Stimulated activated CD8-positive, alpha-beta memory T cell treated with anti-CD3 and anti-CD28 coated beads, Interleukin-7, amount 100 ng/mL, for 48 hours (primary cell): Measurements from ENCODE around the gene GPR17.

Source experiments
- DNase-seq, 2 donors: peaks; one replicate each; pipeline ENCODE4 v3.0.0-alpha.2; 2020; ENCODE audit warnings: low read depth in 1 of 2; ENCODE audit errors: extremely low read depth in 1 of 2

The GPR17 gene

DNA sequence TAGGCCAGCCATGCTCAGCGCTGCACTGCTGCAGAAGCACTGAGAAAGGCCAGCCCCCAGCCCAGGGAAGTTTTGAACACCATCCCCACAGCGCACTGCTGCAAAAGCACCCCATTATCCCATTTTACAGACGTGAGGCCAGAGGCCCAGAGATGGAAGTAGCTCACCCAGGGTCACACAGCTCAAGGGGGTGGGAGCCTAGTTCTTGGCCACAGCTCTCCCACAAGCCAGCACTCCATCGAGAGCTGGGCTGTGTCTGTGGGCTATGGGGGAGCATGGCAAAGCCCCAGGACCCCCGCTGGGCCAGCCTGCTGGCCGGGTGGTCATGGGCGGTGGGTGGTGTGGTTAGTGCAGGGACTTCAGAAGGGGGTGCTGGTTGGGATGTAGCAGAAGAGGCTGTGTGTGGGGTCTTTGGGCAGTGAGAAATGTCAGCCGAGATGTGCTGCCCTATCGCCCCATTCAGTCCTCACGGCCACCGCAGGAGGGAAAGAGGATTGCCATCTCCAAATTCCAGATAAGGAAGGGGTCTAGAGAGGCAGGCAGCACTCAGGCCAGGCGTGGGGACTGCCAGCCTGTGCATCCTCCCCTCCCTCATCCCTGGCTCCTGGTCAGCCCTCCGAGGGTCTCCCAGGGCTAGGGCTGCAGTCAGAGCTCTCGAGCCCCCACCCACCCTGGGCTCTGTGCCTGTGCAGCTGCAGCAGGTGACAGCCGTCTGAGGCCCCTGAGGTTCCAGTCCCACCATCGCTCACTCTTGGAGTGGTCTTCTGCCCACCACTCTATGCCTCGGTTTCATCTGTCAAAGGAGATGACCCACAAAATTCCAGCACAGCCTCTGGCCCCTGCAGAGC, 17.0 kb upstream of the GPR17 start:
- DNase-seq, result no peak

DNA sequence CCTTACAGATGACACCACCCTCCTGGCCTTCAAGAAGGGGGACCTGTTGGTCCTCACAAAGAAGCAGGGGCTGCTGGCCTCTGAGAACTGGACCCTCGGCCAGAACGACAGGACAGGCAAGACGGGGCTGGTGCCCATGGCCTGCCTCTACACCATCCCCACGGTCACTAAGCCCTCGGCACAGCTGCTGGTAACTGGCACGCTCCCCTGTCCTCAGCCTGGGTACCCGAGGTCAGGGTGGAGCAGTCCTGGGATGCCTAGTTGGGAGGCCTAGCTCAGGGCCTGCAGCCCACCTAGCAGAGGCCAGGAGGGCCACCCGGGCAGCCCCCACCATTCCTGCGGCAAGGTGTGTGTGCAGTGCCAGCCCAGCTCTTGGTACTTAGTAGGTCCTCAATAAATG, 16.3 kb upstream of the GPR17 start:
- no peak for DNase-seq

DNA sequence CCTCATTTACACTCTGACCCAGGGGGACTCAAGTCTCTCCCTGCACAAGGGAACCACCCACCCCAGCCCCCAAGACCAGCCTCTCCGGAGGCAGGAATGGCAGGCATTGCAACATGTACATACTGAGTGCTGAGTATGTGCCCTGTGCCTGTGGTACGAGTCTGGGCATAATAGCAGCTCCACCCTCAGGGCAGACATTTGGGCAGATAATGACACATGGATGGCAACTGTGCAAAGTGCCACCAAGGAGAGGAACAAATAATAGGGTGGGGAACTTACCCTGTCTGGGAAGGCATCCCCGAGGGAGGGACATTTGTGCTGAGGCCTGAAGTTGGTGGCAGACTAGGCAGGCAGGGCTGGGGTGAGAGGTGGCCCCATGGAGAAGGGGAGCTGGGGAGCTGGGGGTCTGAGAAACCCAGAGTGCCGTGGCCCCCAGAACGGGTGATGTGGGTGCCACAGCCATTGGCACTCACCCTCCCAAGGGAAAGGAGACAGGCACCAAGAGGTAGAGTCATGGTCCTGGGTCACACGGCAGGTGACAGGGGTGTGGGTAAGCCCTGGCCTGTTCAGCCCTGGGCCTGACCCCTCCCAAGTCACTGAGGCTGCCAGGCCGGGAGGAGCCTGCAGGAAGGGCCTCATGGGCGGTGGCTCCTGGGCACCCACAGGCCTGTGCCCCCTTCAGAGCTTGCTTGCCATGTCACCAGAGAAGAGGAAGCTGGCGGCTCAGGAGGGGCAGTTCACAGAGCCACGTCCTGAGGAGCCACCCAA, 15.7 kb upstream of the GPR17 start:
- no peak for DNase-seq

DNA sequence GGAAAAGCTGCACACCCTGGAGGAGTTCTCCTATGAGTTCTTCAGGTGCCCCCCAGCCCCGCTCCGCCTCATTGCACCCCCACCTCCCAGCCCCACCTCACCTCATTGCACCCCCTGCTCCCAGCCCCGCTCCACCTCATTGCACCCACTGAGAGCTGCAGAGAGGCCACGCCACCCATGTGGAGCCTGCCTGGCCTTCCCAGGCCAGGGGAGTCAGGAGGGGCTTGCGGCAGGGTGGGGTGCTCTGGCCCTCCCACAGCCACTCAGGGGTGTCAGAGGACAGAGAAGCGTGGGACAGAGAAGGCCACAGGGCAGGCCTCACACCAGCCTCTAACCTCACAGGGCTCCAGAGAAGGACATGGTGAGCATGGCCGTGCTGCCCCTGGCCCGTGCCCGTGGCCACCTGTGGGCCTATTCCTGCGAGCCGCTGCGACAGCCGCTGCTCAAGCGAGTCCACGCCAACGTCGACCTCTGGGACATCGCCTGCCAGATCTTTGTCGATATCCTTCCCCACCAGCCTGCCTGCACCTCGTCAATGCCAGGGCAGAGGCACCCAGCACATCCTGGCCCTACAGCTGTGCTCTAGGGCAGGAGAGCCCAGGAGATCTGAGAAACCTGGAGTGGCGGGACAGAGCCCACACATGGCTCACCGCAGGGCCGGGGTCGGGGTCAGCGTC, 15.0 kb upstream of the GPR17 start:
- DNase-seq, result no peak

DNA sequence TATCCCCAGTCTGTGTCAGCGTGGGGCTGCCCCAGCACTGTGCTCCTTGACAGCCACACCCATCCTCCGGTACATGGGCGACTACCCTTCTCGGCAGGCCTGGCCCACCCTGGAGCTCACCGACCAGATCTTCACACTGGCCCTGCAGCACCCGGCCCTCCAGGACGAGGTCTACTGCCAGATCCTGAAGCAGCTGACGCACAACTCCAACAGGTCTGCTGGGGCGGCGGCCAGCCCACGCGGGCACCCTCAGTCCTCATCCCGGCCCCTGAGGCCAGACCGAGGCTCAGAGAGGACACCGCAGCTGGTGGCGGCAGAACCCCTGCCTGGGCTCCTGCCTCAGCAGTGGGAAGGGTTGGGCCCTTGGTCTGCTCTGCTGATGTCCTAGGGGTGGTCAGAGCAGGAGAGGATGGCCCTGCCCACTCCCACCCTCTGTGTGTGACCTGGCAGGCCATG, 14.4 kb upstream of the GPR17 start:
- DNase-seq, result no peak

DNA sequence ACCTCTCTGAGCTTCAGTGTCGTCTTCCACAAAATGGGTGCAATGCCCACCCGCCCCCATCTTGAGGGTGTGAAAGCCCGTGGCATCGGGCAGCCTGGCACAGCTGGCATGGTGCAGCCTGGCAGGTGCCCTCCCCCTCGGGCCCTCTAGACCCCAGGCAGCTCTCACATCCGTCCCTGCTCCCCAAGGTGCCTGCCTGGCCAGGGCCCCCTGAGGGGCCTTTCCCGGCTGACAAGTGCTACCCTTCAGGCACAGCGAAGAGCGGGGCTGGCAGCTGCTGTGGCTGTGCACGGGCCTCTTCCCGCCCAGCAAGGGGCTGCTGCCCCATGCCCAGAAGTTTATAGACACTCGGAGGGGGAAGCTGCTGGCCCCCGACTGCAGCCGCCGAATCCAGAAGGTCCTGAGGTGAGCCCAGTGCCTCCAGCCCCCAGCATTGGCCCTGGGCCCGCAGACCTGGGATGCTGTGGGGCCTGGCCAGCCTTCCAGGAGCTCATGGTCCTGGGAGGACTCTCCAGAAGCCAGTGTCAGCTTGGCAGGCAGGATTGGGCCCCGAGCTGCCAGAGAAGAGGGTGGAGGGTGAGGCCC, 13.9 kb upstream of the GPR17 start:
- no peak for DNase-seq

DNA sequence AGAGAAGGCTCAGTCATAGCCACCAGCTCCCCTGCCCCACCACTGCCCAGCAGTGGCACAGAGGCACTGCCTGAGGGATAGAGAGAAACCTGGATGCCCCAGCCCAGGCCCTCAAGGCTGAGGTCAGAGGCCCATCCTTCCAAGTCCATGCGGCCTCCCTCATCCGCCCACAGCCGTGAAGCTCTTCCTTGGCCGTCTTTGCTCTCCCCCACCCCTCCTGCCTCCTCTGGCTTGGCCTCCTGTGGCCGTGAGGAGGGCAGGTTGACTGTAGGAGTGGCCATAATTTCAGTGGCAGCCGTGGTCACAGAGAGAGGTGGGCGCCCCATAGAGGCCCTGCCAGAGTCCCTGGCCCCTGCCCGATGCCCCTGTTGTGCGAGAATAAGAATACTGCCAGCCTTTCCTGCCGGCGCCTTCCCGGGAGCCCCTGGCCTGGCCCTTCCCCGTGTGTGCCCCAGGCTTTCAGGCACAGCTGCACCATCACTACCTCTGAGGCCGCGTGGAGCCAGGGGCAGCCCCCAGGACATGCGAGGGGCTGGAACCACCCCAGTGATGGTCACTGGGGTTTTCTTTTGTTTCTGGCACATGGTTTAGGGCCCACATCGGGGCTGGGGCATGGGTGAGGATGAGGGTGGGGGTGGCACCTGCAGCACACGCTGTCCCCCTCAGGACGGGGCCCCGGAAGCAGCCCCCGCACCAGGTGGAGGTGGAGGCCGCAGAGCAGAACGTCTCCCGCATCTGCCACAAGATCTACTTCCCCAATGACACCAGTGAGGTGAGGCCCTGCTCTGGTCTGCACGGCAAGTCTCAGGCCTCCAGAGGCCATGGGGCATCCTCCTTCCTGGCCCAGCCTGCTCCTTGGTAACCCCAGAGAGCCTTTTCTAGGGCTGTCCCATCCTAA, 13.1 kb upstream of the GPR17 start:
- no peak for DNase-seq

DNA sequence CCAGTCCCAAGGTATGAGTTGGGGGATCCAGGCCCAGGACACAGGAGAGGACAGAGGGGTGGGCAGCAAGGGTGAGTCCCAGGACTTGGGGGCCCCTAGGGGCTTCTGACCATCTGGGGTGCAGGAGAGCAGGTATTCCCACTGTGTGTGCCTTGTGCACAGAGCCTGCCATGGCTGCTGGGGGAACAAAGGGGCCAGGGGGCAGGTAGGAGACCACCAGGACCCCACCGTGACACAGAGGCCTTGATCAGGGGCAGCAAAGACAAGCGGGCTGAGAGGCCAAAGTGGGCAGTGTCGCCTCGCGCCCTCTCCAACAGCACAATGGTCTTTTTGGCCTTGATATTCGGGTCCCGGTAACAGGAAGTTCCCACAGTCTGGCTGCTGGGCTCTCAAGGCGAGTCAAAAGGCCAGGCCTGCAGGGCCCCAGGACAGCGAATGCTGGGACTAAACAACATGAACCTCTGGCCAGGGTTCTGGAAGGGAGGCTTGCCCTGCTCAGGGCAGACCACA, 12.3 kb upstream of the GPR17 start:
- DNase-seq, result no peak

DNA sequence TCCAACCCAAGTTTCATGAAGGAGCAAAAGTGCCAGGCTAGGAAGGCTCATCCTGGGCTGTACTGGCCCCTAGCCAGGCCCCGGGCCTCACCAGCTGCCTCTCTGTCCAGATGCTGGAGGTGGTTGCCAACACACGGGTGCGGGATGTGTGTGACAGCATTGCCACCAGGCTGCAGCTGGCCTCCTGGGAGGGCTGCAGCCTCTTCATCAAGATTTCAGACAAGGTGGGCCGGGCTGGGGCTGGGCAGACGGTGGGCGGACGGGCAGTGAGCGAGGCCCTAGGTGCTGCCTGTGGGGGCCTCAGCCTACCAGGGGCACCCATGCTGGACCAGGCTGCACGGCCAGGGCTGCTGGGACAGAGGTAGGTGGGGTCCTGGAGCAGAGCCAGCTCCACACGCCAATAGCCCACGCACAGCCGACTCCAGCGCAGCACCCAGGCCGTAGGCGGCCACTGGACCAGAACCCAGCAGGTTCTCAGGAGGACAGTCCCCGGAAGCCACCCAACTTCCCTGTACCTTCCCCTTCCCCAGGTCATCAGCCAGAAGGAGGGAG, 11.8 kb upstream of the GPR17 start:
- no peak for DNase-seq

DNA sequence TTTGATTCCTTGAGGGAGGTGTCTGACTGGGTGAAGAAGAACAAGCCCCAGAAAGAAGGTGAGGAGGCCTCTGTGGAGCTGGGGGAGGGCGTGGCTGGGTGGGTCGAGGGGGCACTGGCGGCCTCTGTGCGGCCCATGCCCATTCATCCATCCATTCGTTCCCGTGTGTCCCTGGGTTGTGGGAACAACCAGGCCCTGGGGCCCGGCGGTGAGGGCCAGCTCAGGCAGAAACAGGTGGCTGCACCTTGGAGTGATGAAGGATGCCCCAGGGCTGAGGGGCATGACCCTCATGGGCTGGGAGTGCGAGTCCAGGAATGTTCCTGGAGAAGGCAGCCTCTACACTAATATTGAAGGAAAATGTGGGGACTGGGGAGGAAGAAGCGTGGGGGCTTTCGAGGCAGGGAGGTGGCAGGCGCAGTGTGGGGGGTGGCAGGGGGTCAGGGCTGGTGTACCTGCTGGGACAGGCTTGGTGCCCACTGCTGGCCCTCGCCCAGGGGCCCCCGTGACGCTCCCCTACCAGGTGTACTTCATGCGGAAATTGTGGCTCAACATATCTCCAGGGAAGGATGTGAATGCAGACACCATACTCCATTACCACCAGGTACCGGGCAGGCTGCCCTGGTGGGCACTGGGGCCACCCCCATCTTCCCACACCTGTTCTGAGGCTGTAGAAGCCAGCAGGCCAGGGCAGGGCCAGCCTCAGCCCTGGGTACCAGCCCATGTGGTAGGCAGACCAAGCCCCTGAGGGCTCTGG, 11.2 kb upstream of the GPR17 start:
- DNase-seq, result no peak

DNA sequence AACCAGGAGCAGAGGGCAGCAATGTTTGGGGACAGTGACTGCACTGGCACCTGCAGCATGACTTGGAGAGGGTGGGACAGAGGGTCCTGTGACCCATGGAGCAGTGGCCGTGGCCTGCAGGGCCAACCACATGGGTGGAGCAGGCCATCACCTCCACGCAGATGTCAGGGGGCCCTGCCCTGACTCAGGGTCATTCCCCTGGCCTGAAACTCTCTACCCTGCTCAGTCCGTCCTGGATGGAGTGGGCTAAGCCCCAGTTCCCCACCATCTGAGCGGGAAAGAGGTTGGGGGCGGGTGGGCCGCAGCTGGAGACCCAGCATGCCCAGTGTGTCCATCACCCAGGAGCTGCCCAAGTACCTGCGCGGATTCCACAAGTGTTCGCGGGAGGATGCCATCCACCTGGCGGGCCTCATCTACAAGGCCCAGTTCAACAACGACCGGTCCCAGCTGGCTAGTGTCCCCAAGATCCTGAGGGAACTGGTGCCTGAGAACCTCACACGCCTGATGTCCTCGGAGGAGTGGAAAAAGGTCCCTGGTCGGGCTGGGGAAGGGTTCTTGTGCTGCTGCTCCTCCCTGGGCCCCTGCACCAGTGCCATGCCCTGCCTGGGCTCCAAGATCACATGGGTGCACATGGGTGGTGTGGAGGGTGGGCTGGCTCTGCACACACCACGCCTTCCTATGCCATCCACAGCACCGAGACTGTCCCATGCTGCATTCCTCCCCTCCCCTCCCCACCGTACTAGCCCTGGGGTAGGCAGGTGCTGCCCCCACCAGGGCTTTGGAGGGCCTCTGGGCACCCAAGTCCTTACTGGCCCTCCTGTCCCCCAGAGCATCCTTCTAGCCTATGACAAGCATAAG, 10.3 kb upstream of the GPR17 start:
- no peak for DNase-seq

DNA sequence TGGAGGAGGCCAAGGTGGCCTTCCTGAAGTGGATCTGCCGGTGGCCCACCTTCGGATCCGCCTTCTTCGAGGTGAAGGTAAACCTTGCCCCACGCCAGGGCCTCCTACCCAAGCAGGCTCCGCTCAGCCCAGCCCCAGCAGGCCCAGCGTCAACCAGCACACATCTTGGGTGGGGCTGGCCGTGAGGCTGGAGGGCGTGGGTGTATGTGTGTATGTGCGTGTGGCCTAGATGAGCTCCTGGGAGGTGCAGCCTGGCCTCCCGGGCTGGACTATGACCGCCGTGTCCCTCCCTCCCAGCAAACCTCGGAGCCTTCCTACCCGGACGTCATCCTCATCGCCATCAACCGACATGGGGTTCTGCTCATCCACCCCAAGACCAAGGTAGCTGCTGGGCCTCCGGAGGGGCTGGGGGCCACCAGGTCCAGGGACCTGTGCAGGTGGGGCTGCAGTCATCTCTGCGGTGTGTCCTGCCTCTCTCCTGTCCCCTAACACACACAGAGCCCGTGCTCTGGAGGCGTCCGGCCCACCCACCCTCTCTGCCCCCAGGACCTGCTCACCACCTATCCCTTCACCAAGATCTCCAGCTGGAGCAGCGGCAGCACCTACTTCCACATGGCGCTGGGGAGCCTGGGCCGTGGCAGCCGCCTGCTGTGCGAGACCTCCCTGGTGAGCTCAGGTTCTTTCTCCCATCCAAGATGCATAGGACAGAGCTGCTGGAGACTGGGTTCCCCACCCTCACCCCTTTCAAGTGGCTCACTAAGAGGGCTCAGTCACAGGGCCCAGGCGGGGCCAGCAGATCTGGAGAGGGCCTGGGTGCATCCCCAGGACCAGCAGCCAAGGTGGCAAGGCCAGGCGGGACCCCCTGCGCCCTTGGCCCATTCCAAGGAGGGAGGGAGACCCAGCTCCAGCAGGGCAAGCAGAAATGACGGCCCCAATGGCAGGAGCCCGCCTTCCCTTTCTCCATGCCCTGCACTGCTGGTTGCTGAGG, 9.4 kb upstream of the GPR17 start:
- DNase-seq, result no peak

DNA sequence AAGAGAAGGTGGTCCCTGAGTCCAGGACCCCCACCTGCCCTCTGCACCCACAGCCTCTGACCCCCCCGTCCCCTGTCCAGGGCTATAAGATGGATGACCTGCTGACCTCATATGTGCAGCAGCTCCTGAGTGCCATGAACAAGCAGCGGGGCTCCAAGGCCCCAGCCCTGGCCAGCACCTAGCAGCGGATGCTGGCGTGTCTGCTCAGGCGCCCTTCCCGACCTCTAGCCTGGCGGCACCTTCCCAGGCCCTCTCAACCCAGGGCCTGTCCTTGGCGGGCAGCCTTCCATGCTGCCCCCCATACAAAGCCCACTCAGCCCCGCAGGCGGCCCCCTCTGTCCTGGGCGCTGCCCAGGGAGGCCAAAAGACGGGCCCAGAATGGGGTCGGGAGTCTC, 8.7 kb upstream of the GPR17 start:
- DNase-seq, result no peak

DNA sequence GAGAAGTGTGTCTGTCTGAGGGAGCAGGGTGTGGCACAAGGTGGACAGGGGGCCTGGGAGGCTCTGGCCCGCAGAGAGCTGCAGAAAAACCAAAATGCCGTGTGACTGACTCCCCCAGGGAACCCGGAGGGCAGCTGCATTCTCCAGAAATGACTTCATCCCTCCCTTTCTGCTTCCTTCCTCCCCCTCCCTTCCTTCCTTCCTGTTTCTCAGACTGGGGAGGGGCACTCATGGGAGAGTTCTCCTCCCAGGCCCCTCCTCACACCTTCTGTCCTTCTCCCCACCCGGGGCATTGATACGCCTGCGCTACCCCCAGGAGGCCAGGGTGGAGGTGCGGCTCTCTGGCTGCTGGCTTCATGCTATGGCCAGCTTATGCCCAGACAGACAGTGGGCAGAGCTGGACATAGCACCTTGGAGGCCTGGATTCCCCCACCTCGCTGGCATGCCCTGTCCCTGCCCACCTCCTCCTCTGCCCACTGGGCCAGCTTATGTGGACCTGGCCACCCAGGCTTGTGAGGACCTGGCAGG, 8.2 kb upstream of the GPR17 start:
- DNase-seq, result no peak

DNA sequence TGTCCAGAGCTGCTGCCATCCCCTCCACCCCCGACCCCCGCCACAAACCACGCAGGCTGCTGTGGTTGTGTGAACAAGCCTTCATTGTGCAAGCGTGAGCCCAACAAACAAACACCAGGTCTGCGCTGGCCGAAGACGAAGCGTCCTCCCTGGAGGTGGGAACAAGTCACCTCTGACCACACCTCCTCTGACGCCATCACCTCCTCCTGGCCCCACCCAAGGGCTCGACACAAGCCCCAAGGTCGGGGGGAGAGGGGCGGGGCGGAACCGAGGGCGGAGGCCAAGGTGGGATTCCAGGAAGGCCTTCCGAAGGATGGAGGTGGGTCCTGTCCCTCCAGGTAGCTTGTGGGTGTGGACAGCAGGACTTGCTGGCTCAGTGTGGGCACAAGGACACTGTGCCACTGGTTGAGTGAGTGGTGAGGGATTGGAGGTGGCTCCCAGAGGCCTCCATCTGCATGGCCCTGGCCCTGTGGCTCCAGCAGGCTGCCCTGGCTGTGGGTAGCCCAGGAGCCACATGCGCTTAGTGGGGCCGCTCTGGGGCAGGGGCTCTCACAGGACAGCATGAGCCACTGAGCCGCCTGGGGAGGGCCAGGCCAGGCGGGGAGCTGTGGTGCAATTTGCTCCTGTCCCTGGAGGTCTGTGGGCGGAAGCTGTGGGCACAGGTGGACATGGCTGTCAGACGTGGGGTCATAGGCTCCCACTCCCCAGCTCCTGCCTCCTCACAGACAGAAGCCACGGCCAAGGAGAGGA, 7.4 kb upstream of the GPR17 start:
- DNase-seq, result no peak

DNA sequence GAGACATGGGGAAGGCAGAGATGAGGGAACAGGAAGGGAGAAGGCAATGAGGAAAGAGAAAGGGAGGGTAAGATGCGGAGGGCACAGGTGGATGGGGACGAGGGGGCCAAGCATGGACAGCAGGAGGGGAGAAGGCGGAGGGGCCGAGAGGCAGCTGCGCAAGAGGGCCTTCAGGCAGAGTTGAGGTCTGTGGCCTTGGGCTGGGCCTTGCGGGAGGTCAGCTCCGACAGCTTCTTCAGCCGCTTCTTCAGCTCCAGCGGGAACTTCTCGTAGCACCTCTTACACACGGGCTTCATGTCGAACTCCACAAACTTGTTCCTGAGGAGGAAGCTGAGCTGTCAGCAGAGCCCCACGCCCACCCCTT, 6.9 kb upstream of the GPR17 start:
- DNase-seq, result no peak
